Effector memory CD8-positive, alpha-beta T cell (primary cell): ENCODE data around the gene PRKACA.

ENCODE experiments used
- ATAC-seq: fragments of 150-1000 bp; cut with Tn5 transposase; replicated peaks from 2 replicates; pipeline ENCODE4 v1.10.0; 2021; ENCODE audit warnings: mild to moderate bottlenecking, moderate library complexity
- DNase-seq, 3 experiments: peaks; one replicate each; pipeline ENCODE4 v3.0.0; 2021
- H3K27ac Mint-ChIP-seq, 2 donors: one replicate each; pipeline ENCODE4 v1.8.0; 2022; ENCODE audit warnings: mild to moderate bottlenecking in 2 of 2, mixed read lengths in 2 of 2, moderate library complexity in 2 of 2
- H3K27me3 Mint-ChIP-seq, 2 donors: one replicate each; pipeline ENCODE4 v1.8.0; 2022; ENCODE audit warnings: mixed read lengths in 2 of 2
- H3K36me3 Mint-ChIP-seq: one replicate; pipeline ENCODE4 v1.8.0; 2022; ENCODE audit warnings: mild to moderate bottlenecking, moderate library complexity, mixed read lengths; ENCODE audit not compliant: insufficient read depth
- H3K4me1 Mint-ChIP-seq, 2 donors: one replicate each; pipeline ENCODE4 v1.8.0; 2022; ENCODE audit warnings: low read depth in 2 of 2, mixed read lengths in 2 of 2
- H3K4me3 Mint-ChIP-seq, 2 donors: one replicate each; pipeline ENCODE4 v1.8.0; 2022; ENCODE audit warnings: mild to moderate bottlenecking in 2 of 2, mixed read lengths in 2 of 2, moderate library complexity in 2 of 2
- H3K9me3 Mint-ChIP-seq, 2 donors: one replicate each; pipeline ENCODE4 v1.8.0; 2022; ENCODE audit warnings: mixed read lengths in 2 of 2

Gene PRKACA

GRCh38 chr19:14073925-14074838 is 43.4 kb downstream of the PRKACA start:
- Mint-ChIP-seq H3K4me1 (peaks cover 13 to 18% of the 10 kb centered on the region in 2 donors), H3K9me3 (no peaks in the 10 kb centered on the region), H3K27me3 (no peaks in the 10 kb centered on the region), H3K27ac (peak overlapping the region; percentile 90), H3K36me3 (peaks cover 3% of the 10 kb centered on the region), H3K4me3 (peak overlapping the region; percentile 99)
- DNase-seq (no peak), ATAC-seq (peak; percentile 5)

- ATAC-seq = peak; percentile 74
- H3K36me3 Mint-ChIP-seq = peaks cover 3% of the 10 kb centered on the region
- H3K9me3 Mint-ChIP-seq = no peaks in the 10 kb centered on the region
- DNase-seq = peak; percentile 71 to 78 (median 76)
- H3K27me3 Mint-ChIP-seq = no peaks in the 10 kb centered on the region
- H3K4me3 Mint-ChIP-seq = peak overlapping the region; percentile 99
- H3K27ac Mint-ChIP-seq = peak overlapping the region; percentile 90
- peaks cover 13 to 18% of the 10 kb centered on the region in 2 donors for H3K4me1 Mint-ChIP-seq
These were observed 44.2 kb downstream of the PRKACA start for GRCh38 chr19:14073261-14073924.

GRCh38 chr19:14072535-14073260 is 44.9 kb downstream of the PRKACA start, which contains the start of gene MISP3:
MISP3 (plus strand) TSS chr19:14072786; CDS start chr19:14073310, 524 bp downstream.
- DNase-seq (no peak), ATAC-seq (no peak)
- Mint-ChIP-seq H3K27me3 (no peaks in the 10 kb centered on the region), H3K4me1 (peaks cover 13 to 18% of the 10 kb centered on the region in 2 donors), H3K4me3 (peak within 1 kb of the TSS; percentile 99), H3K36me3 (peaks cover 3% of the 10 kb centered on the region), H3K9me3 (no peaks in the 10 kb centered on the region), H3K27ac (peak within 1 kb of the TSS; percentile 90)

GRCh38 chr19:14070268-14071050 is 47.1 kb downstream of the PRKACA start:
- ATAC-seq = no peak

GRCh38 chr19:14066134-14066533 is 51.4 kb downstream of the PRKACA start:
- no peak for DNase-seq

More at GRCh38 chr19:14070268-14071050, 47.1 kb downstream of the PRKACA start:
- no peak overlapping the region for H3K27ac Mint-ChIP-seq
- H3K4me3 Mint-ChIP-seq = peak overlapping the region; percentile 4 to 49
- no peak for DNase-seq
- peaks cover 8 to 11% of the 10 kb centered on the region in 2 donors for H3K27me3 Mint-ChIP-seq
- peaks cover 3% of the 10 kb centered on the region for H3K36me3 Mint-ChIP-seq
- H3K4me1 Mint-ChIP-seq = peaks cover 15 to 17% of the 10 kb centered on the region in 2 donors
- no peaks in the 10 kb centered on the region for H3K9me3 Mint-ChIP-seq

GRCh38 chr19:14063105-14063504 is 54.5 kb downstream of the PRKACA start:
- no peak for DNase-seq
- no peak overlapping the region for H3K27ac Mint-ChIP-seq
- peaks cover 9 to 14% of the 10 kb centered on the region in 2 donors for H3K4me1 Mint-ChIP-seq
- H3K27me3 Mint-ChIP-seq = peaks cover 28 to 47% of the 10 kb centered on the region in 2 donors
- no peak for ATAC-seq
- H3K4me3 Mint-ChIP-seq = no peak overlapping the region
- no peaks in the 10 kb centered on the region for H3K9me3 Mint-ChIP-seq
- peaks cover 5% of the 10 kb centered on the region for H3K36me3 Mint-ChIP-seq

More at GRCh38 chr19:14066134-14066533, 51.4 kb downstream of the PRKACA start:
- H3K36me3 Mint-ChIP-seq = peaks cover 2% of the 10 kb centered on the region
- H3K9me3 Mint-ChIP-seq = no peaks in the 10 kb centered on the region
- ATAC-seq = no peak
- peaks cover 8 to 21% of the 10 kb centered on the region in 2 donors for H3K27me3 Mint-ChIP-seq
- no peak overlapping the region for H3K4me3 Mint-ChIP-seq
- H3K4me1 Mint-ChIP-seq = peaks cover 0 to 2% of the 10 kb centered on the region in 2 donors
- no peak overlapping the region for H3K27ac Mint-ChIP-seq

GRCh38 chr19:14062558-14062855 is 55.1 kb downstream of the PRKACA start:
- Mint-ChIP-seq H3K9me3 (no peaks in the 10 kb centered on the region), H3K27ac (no peak overlapping the region), H3K27me3 (peaks cover 33 to 53% of the 10 kb centered on the region in 2 donors), H3K36me3 (peaks cover 5% of the 10 kb centered on the region), H3K4me3 (no peak overlapping the region), H3K4me1 (peaks cover 15 to 18% of the 10 kb centered on the region in 2 donors)
- no peak for DNase-seq
- no peak for ATAC-seq

- Mint-ChIP-seq H3K4me1 (peaks cover 15 to 18% of the 10 kb centered on the region in 2 donors), H3K9me3 (no peaks in the 10 kb centered on the region), H3K4me3 (no peak within 1 kb of the TSS), H3K27me3 (peaks cover 33 to 54% of the 10 kb centered on the region in 2 donors), H3K36me3 (peaks cover 5% of the 10 kb centered on the region), H3K27ac (no peak within 1 kb of the TSS)
- no peak for DNase-seq
- ATAC-seq = no peak
These were observed 55.6 kb downstream of the PRKACA start, which contains the start of gene PALM3 for GRCh38 chr19:14061751-14062557. PALM3 (minus strand) TSS chr19:14062076; CDS start chr19:14061980, 96 bp downstream.

GRCh38 chr19:14061081-14061749 is 56.3 kb downstream of the PRKACA start:
- ATAC-seq = no peak
- H3K4me1 Mint-ChIP-seq = peaks cover 15 to 17% of the 10 kb centered on the region in 2 donors
- H3K27me3 Mint-ChIP-seq = peaks cover 28 to 47% of the 10 kb centered on the region in 2 donors
- no peak overlapping the region for H3K4me3 Mint-ChIP-seq
- H3K27ac Mint-ChIP-seq = no peak overlapping the region
- no peak for DNase-seq
- no peaks in the 10 kb centered on the region for H3K9me3 Mint-ChIP-seq
- H3K36me3 Mint-ChIP-seq = peaks cover 5% of the 10 kb centered on the region

- Mint-ChIP-seq H3K36me3 (peaks cover 5% of the 10 kb centered on the region), H3K4me3 (peak overlapping the region in 1 of 2 donors; percentile 35), H3K4me1 (peaks cover 15 to 16% of the 10 kb centered on the region in 2 donors), H3K27ac (no peak overlapping the region), H3K27me3 (peaks cover 25 to 45% of the 10 kb centered on the region in 2 donors), H3K9me3 (no peaks in the 10 kb centered on the region)
- ATAC-seq (no peak), DNase-seq (no peak)
These were observed 57.9 kb downstream of the PRKACA start for GRCh38 chr19:14059652-14060155.

- Mint-ChIP-seq H3K4me3 (peak overlapping the region; percentile 74 to 77), H3K27ac (no peak overlapping the region), H3K27me3 (peaks cover 25 to 45% of the 10 kb centered on the region in 2 donors), H3K9me3 (no peaks in the 10 kb centered on the region), H3K4me1 (peaks cover 16 to 18% of the 10 kb centered on the region in 2 donors), H3K36me3 (peaks cover 3% of the 10 kb centered on the region)
- ATAC-seq (peak; percentile 60), DNase-seq (peak; percentile 51 to 53 (median 52))
These were observed 58.5 kb downstream of the PRKACA start for GRCh38 chr19:14059093-14059480.
